Panc1 (cell line): ENCODE measurements around the gene TMEM185B. TPM values are rescaled to one million over a fixed set of nuclear protein-coding genes. Genes with fewer than 3 reads are reported as not detected.

ENCODE experiments used
- ATAC-seq: fragments of 200-7000 bp; cut with Tn5 transposase; 2 replicates; pipeline ENCODE4 v1.9.1; 2020; ENCODE audit warnings: mild to moderate bottlenecking, moderate library complexity
- BruUV-seq: library from RNA; stranded (reverse); fragments of 400-500 nt; replicated peaks from 2 replicates; lab custom pipeline; 2021; lab: Mats Ljungman, UMichigan
- CTCF ChIA-PET: fragments of 300-600 bp; sonication (Branson Sonifier 250); formaldehyde crosslinking; loops from one replicate; lab custom pipeline; 2022; ENCODE audit warnings: antibody characterized with exemption; lab: Charles Lee
- POLR2A ChIA-PET: fragments of 300-600 bp; sonication (Branson Sonifier 250); formaldehyde crosslinking; loops from one replicate; lab custom pipeline; 2022; ENCODE audit warnings: antibody characterized with exemption; lab: Charles Lee
- DNase-seq: peaks from one replicate; pipeline ENCODE4 v3.0.0-alpha.2; 2010; ENCODE audit warnings: low read depth, low spot score
- H3K27ac ChIP-seq: 2 replicates; pipeline ENCODE4 v1.5.1; 2011; ENCODE audit warnings: mild to moderate bottlenecking, low read length, inconsistent platforms
- H3K27me3 ChIP-seq: fragments of 200-500 bp; sonication (Bioruptor generic); 2 replicates; pipeline ENCODE4 v1.6.0; 2014; ENCODE audit warnings: low read length, inconsistent platforms; ENCODE audit not compliant: control insufficient read depth, insufficient read depth
- H3K36me3 ChIP-seq: fragments of 200-500 bp; sonication (Bioruptor generic); 2 replicates; pipeline ENCODE4 v1.5.1; 2014; ENCODE audit warnings: inconsistent platforms, mild to moderate bottlenecking, low read length, moderate library complexity; ENCODE audit not compliant: control insufficient read depth, insufficient read depth
- H3K4me1 ChIP-seq: 2 replicates; pipeline ENCODE4 v1.5.1; 2011; ENCODE audit warnings: inconsistent platforms, mild to moderate bottlenecking, low read length, moderate library complexity; ENCODE audit not compliant: control insufficient read depth, insufficient read depth
- H3K4me3 ChIP-seq, 2 experiments: 2 replicates each; pipeline ENCODE4 v1.5.1; 2011 to 2012; ENCODE audit warnings: low read depth in 2 of 2, low read length in 2 of 2, mild to moderate bottlenecking in 2 of 2, inconsistent platforms in 1 of 2, moderate library complexity in 1 of 2
- H3K9me3 ChIP-seq: fragments of 200-500 bp; sonication (Bioruptor generic); 2 replicates; pipeline ENCODE4 v1.5.1; 2014; ENCODE audit warnings: low read depth, mild to moderate bottlenecking, inconsistent platforms, low read length, moderate library complexity; ENCODE audit not compliant: control insufficient read depth, insufficient read depth
- TCF7L2 ChIP-seq: IDR thresholded peaks from 2 replicates; pipeline ENCODE4 v1.6.1; 2011; ENCODE audit warnings: mild to moderate bottlenecking, low read depth, low read length, inconsistent platforms
- in situ Hi-C: cut with HindIII; loops from 2 replicates; pipeline ENCODE4 v1.10.0; 2016; ENCODE audit warnings: low sequenced_read_pairs, low pct_unique_long_range_greater_than_20kb
- intact Hi-C: fragments of 100-400 bp; cut with micrococcal nuclease; formaldehyde crosslinking; loops from one replicate; pipeline ENCODE4 v1.10.0; 2022; ENCODE audit not compliant: unreplicated experiment
- total RNA-seq: library from RNA; stranded (reverse); gene quantifications from one replicate; pipeline ENCODE4 v1.2.1, GENCODE V29; 2021; ENCODE audit not compliant: unreplicated experiment
- TF ChIP-seq, protein P1 (sequence below): fragments of 450-650 bp; IDR thresholded peaks from 2 replicates; pipeline ENCODE4 v1.5.1; 2017; ENCODE audit warnings: mild to moderate bottlenecking
- TF ChIP-seq, protein P2 (sequence below), 2 experiments: IDR thresholded peaks; 2 replicates each; pipeline ENCODE4 v1.6.1; 2011 to 2012; ENCODE audit warnings: low read depth in 2 of 2, control low read depth in 1 of 2, low read length in 1 of 2, mild to moderate bottlenecking in 1 of 2, moderate library complexity in 1 of 2; ENCODE audit not compliant: insufficient read depth in 1 of 2

TMEM185B gene
- total RNA-seq, 1 experiment from 2014 or later, result 54.6 TPM

DNA sequence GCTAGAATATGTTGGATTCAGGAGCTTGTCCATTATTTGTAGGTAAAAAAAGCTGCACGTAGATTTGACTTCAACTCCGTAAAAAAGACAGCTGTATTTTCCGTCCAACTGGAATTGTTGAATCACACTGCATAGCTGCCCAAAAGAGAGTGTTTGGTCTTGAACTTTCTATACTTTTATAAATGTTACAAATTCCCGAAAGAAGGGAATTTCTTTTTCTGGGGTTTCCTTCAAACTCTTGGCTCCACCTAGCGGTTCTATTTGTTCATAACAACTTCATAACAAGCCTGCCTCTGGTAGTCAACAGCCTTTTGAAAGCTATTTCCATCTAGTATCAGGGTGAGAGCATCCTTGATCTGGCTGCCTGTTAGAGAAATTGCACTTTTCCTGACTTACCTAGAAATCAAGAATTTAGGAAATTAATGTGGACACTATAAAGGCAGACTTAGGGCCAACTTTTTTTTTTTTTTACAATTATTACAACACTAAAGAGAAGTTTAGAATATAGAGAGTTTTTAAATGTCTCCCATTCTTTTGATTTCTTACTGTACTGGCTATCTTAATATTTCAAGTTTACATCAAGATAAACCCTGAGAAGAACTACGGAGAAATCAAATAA lies 48.1 kb downstream of the TMEM185B start:
- H3K36me3 ChIP-seq, result no peaks in the 10 kb centered on the region; the same call in 1 of the 2 replicates
- no peaks in the 10 kb centered on the region for H3K9me3 ChIP-seq
- BruUV-seq, result no TSS peak
- no peaks in the 10 kb centered on the region for H3K27me3 ChIP-seq
- ChIA-PET CTCF (interaction anchor here (0.5 to 1.8 kb wide), 11 partner anchors 10 to 676 kb away, joined by 3 to 11 read pairs (median 5); no protein-coding TSS in a partner anchor), POLR2A (interaction anchor here (0.5 kb wide), 1 partner anchor 101 kb away, joined by 3 read pairs; no protein-coding TSS in a partner anchor)
- H3K27ac ChIP-seq, result no peak overlapping the region
- ATAC-seq (0 out of 2 replicates have a peak, but pooled peaks have one; percentile 67), DNase-seq (peak; percentile 25)
- no peak for TF ChIP-seq TCF7L2
- TF ChIP-seq, protein P1, sequence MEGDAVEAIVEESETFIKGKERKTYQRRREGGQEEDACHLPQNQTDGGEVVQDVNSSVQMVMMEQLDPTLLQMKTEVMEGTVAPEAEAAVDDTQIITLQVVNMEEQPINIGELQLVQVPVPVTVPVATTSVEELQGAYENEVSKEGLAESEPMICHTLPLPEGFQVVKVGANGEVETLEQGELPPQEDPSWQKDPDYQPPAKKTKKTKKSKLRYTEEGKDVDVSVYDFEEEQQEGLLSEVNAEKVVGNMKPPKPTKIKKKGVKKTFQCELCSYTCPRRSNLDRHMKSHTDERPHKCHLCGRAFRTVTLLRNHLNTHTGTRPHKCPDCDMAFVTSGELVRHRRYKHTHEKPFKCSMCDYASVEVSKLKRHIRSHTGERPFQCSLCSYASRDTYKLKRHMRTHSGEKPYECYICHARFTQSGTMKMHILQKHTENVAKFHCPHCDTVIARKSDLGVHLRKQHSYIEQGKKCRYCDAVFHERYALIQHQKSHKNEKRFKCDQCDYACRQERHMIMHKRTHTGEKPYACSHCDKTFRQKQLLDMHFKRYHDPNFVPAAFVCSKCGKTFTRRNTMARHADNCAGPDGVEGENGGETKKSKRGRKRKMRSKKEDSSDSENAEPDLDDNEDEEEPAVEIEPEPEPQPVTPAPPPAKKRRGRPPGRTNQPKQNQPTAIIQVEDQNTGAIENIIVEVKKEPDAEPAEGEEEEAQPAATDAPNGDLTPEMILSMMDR, result peak; percentile 80
- TF ChIP-seq, protein P2, sequence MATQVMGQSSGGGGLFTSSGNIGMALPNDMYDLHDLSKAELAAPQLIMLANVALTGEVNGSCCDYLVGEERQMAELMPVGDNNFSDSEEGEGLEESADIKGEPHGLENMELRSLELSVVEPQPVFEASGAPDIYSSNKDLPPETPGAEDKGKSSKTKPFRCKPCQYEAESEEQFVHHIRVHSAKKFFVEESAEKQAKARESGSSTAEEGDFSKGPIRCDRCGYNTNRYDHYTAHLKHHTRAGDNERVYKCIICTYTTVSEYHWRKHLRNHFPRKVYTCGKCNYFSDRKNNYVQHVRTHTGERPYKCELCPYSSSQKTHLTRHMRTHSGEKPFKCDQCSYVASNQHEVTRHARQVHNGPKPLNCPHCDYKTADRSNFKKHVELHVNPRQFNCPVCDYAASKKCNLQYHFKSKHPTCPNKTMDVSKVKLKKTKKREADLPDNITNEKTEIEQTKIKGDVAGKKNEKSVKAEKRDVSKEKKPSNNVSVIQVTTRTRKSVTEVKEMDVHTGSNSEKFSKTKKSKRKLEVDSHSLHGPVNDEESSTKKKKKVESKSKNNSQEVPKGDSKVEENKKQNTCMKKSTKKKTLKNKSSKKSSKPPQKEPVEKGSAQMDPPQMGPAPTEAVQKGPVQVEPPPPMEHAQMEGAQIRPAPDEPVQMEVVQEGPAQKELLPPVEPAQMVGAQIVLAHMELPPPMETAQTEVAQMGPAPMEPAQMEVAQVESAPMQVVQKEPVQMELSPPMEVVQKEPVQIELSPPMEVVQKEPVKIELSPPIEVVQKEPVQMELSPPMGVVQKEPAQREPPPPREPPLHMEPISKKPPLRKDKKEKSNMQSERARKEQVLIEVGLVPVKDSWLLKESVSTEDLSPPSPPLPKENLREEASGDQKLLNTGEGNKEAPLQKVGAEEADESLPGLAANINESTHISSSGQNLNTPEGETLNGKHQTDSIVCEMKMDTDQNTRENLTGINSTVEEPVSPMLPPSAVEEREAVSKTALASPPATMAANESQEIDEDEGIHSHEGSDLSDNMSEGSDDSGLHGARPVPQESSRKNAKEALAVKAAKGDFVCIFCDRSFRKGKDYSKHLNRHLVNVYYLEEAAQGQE (IDR thresholded peaks at IDR 0.05; ENCODE audit: insufficient read depth in 1 of 2, low read depth in 2 of 2, low read length in 1 of 2), result no peak
- in situ Hi-C loops, result no loop called here
- intact Hi-C loops, result loop anchor here (2.0 to 10.0 kb wide), 3 partner anchors 63 to 472 kb away; no protein-coding TSS in a partner anchor
- H3K4me3 ChIP-seq, result no peak overlapping the region
- no peaks in the 10 kb centered on the region for H3K4me1 ChIP-seq

Other genes starting within 250 kb of the TMEM185B start
- 42.2 TPM for gene EPB41L5, start 210.3 kb downstream of the TMEM185B start, total RNA-seq
- gene RALB, start 29.5 kb upstream of the TMEM185B start, total RNA-seq, result 47.8 TPM
- 38.2 TPM for gene INHBB, start 122.7 kb upstream of the TMEM185B start, total RNA-seq